Panc1 (cell line): ENCODE measurements around the gene HDGFL2.

Experiments
- POLR2AphosphoS5 ChIP-seq: IDR thresholded peaks from 2 replicates; pipeline ENCODE4 v1.6.1; 2012; ENCODE audit warnings: mild to moderate bottlenecking, low read depth, low read length, moderate library complexity
- SIN3A ChIP-seq: IDR thresholded peaks from 2 replicates; pipeline ENCODE4 v1.6.1; 2012; ENCODE audit warnings: low read depth, mild to moderate bottlenecking, low read length, moderate library complexity, borderline replicate concordance; ENCODE audit not compliant: insufficient read depth
- TCF7L2 ChIP-seq: IDR thresholded peaks from 2 replicates; pipeline ENCODE4 v1.6.1; 2011; ENCODE audit warnings: mild to moderate bottlenecking, low read depth, low read length, inconsistent platforms
- TF ChIP-seq, protein P1 (sequence below): fragments of 450-650 bp; IDR thresholded peaks from 2 replicates; pipeline ENCODE4 v1.5.1; 2017; ENCODE audit warnings: mild to moderate bottlenecking

DNA sequence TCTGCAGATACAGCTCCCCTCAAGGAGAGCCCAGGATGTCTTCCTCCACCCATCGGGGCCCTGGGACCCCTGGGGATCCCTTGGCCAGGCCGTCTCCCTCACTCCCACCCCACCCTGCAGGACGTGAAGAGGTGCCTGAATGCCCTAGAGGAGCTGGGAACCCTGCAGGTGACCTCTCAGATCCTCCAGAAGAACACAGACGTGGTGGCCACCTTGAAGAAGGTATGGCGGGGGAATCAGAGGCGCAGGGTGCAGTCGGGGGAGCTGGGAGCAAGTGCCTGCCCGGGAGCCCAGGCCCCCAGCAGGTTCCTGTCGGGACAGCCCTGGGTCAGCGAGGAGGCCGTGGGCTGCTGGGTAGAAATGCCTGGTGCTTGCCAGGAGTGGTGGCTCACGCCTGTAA, 26.6 kb downstream of the HDGFL2 start:
- TF ChIP-seq, protein P1, sequence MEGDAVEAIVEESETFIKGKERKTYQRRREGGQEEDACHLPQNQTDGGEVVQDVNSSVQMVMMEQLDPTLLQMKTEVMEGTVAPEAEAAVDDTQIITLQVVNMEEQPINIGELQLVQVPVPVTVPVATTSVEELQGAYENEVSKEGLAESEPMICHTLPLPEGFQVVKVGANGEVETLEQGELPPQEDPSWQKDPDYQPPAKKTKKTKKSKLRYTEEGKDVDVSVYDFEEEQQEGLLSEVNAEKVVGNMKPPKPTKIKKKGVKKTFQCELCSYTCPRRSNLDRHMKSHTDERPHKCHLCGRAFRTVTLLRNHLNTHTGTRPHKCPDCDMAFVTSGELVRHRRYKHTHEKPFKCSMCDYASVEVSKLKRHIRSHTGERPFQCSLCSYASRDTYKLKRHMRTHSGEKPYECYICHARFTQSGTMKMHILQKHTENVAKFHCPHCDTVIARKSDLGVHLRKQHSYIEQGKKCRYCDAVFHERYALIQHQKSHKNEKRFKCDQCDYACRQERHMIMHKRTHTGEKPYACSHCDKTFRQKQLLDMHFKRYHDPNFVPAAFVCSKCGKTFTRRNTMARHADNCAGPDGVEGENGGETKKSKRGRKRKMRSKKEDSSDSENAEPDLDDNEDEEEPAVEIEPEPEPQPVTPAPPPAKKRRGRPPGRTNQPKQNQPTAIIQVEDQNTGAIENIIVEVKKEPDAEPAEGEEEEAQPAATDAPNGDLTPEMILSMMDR, result no peak
- TF ChIP-seq SIN3A (no peak), TCF7L2 (no peak), POLR2AphosphoS5 (no peak)
